Testis (tissue), 2 donors: ENCODE measurements around the gene RAPGEF5.

Experiments used
- CTCF ChIP-seq, 3 experiments: fragments of 450-650 bp in 2 of 3; fragments of 200-600 bp in 1 of 3; sonication (generic) in 1 of 3; IDR thresholded peaks; one replicate each; pipeline ENCODE4 v1.5.1; 2016 to 2019; ENCODE audit warnings: antibody characterized with exemption in 3 of 3, mild to moderate bottlenecking in 2 of 3, moderate library complexity in 1 of 3
- POLR2A ChIP-seq: fragments of 450-650 bp; IDR thresholded peaks from one replicate; pipeline ENCODE4 v1.6.1; 2017; ENCODE audit warnings: antibody characterized with exemption, mild to moderate bottlenecking, moderate library complexity

- TF ChIP-seq CTCF (IDR thresholded peaks at IDR 0.05): no peak
- no peak for TF ChIP-seq POLR2A
These were observed 45.3 kb upstream of the RAPGEF5 start for GRCh38 chr7:22402250-22402649.
